Uterus (tissue), 2 donors: Measurements from ENCODE around the gene ZNG1F.
"Not testable (repeated sequence)": the region's sequence is repeated elsewhere in the genome, so short reads cannot be mapped to it uniquely, and the experiment has no call there.

Experiments
- CTCF ChIP-seq, 4 experiments: fragments of 200-600 bp in 2 of 4; fragments of 450-650 bp in 2 of 4; sonication (generic) in 2 of 4; IDR thresholded peaks; one replicate each; pipeline ENCODE4 v1.5.1; 2016 to 2019; ENCODE audit warnings: antibody characterized with exemption in 4 of 4, mild to moderate bottlenecking in 2 of 4, moderate library complexity in 1 of 4
- POLR2A ChIP-seq, 2 donors: fragments of 450-650 bp; IDR thresholded peaks; one replicate each; pipeline ENCODE4 v1.6.1; 2016; ENCODE audit warnings: antibody characterized with exemption in 2 of 2, mild to moderate bottlenecking in 1 of 2, moderate library complexity in 1 of 2

- TF ChIP-seq CTCF, POLR2A (IDR thresholded peaks at IDR 0.05): not testable (repeated sequence)
These were observed 101.2 kb downstream of the ZNG1F start for GRCh38 chr9:41087929-41088328.
